Uterus (tissue), 2 donors: ENCODE measurements around the gene PLA2G3.

ENCODE experiments used
- CTCF ChIP-seq, 4 experiments: fragments of 200-600 bp in 2 of 4; fragments of 450-650 bp in 2 of 4; sonication (generic) in 2 of 4; IDR thresholded peaks; one replicate each; pipeline ENCODE4 v1.5.1; 2016 to 2019; ENCODE audit warnings: antibody characterized with exemption in 4 of 4, mild to moderate bottlenecking in 2 of 4, moderate library complexity in 1 of 4
- POLR2A ChIP-seq, 2 donors: fragments of 450-650 bp; IDR thresholded peaks; one replicate each; pipeline ENCODE4 v1.6.1; 2016; ENCODE audit warnings: antibody characterized with exemption in 2 of 2, mild to moderate bottlenecking in 1 of 2, moderate library complexity in 1 of 2

- TF ChIP-seq CTCF (IDR thresholded peaks at IDR 0.05): peak; percentile 97 to 99 (median 98)
- TF ChIP-seq POLR2A (IDR thresholded peaks at IDR 0.05): peak; percentile 84 to 98
These were observed 33.0 kb downstream of the PLA2G3 start, which contains the start of gene SELENOM for GRCh38 chr22:31107178-31107893.
